IPS DF 6.9 (cell line): ENCODE data around the gene FAM136A.

ENCODE experiments used
- DNase-seq: peaks from one replicate; pipeline ENCODE4 v3.0.0-alpha.2; 2013; ENCODE audit warnings: low read depth, low spot score
- H3K27ac ChIP-seq: one replicate; pipeline ENCODE4 v1.5.1; 2013; ENCODE audit warnings: low read length, control low read depth
- H3K27me3 ChIP-seq: 2 replicates; pipeline ENCODE4 v1.6.1; 2013; ENCODE audit warnings: mild to moderate bottlenecking, low read length; ENCODE audit not compliant: control insufficient read depth, insufficient read depth
- H3K36me3 ChIP-seq: 2 replicates; pipeline ENCODE4 v1.6.1; 2013; ENCODE audit warnings: low read length; ENCODE audit not compliant: control insufficient read depth, insufficient read depth
- H3K4me1 ChIP-seq: 2 replicates; pipeline ENCODE4 v1.6.1; 2013; ENCODE audit warnings: low read length; ENCODE audit not compliant: control insufficient read depth, insufficient read depth
- H3K4me3 ChIP-seq: 2 replicates; pipeline ENCODE4 v1.5.1; 2013; ENCODE audit warnings: mild to moderate bottlenecking, low read length
- H3K9me3 ChIP-seq: 2 replicates; pipeline ENCODE4 v1.6.1; 2013; ENCODE audit warnings: low read length, inconsistent platforms; ENCODE audit not compliant: control insufficient read depth, insufficient read depth
- WGBS: extraction: QIAGEN DNeasy Blood & Tissue Kit; methylation state at CpG from one replicate; pipeline ENCODE4 v1.1.7; 2013; ENCODE audit warnings: mixed read lengths, missing lambda C conversion rate; ENCODE audit not compliant: insufficient read length, insufficient coverage; 5-methylcytosine and 5-hydroxymethylcytosine counted together

FAM136A gene

DNA sequence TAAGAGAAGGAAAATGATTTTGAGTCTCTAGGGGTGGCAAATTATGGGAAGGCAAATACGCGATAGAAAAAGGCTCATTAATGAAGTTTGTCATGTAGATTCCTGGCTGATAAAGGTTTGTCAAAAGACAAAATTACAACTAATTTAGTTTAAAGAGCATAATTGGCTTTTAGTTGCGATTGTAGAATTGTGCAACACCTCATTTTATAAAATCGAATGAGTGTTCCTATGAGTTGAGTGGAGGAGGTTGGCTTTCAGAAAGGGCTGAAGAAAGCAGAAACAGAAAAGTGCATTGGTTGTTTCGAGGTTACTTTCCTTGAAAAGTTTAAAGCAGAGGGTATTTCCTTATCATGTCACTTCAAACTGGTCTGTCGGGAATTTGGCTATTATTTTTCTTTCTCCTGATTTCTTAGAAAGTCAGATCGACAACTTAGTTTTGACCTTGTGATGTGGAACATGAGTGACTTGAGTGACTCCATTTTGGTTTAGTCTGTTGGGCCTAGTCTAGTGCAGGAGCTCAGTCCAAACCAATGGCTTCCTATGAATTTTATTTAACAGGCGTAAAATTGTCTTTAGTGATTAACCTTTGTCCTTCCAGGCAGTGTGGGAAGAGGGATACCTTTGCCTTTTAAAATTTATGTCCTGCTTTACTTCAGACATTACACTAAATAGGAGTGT lies 46.1 kb downstream of the FAM136A start:
- no peaks in the 10 kb centered on the region for H3K27me3 ChIP-seq
- DNase-seq: no peak
- no peak overlapping the region for H3K27ac ChIP-seq
- no peak overlapping the region for H3K4me3 ChIP-seq
- H3K9me3 ChIP-seq: no peaks in the 10 kb centered on the region
- WGBS: 100% methylated on average over 2 of the region's 8 CpGs
- 0 out of 2 replicates have a peak, but pooled peaks cover 2% of the 10 kb centered on the region for H3K36me3 ChIP-seq
- no peaks in the 10 kb centered on the region for H3K4me1 ChIP-seq

DNA sequence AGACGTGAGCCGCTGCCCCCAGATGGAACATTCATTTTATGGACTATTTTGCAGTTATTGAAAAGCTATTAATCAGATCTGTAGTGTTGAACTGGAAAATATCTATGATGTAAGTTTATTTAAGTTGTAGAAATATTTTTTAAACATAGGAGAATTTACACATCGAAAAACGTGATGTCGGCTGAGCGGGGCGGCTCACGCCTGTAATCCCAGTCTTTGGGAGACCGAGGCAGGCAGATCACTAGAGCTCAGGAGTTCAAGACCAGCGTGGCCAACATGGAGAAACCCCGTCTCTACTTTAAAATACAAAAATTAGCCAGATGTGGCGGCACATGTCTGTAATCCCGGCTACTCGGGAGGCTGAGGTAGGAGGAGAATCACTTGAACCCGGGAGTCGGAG lies 51.4 kb downstream of the FAM136A start:
- Histone ChIP-seq H3K4me1 (no peaks in the 10 kb centered on the region), H3K27me3 (no peaks in the 10 kb centered on the region), H3K9me3 (no peaks in the 10 kb centered on the region), H3K27ac (no peak overlapping the region), H3K4me3 (no peak overlapping the region), H3K36me3 (no peaks in the 10 kb centered on the region)
- 100% methylated on average over 2 of the region's 16 CpGs for WGBS
- no peak for DNase-seq

DNA sequence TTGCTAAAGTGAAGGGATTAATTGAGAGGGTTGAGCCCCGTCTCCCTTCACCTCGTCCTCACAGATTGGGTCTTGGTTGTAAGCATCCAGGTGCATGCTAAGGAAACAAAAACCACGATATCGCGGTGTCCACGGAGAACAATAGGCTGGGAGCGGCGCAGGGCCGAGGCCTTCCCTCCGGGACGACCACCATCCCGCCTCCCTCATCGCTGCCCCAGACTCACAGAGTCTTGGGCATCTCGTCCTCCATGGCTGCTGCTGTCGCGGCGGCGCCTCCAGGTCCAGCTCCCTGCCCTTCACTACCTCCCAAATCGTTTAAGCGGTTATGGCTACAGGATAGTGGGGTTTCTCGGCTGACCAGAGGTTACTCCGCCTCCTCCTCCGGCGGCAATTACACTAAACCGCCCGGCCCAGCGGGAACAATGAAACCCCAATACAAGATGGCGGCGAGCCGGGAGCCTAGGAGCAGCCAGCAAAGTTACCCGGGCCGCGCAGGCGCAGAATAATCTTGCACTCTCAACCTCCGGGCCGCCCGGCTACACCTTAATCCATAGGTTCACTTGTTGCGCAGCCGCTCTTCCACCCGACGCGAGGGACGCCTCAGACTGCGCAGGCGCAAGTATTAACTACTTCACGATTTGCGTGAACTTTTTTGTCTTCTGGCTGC lies 53.6 kb downstream of the FAM136A start, which contains the start of gene TIA1:
TIA1 (minus strand) TSS at position 448 of the 667 bp plus-strand sequence; CDS start at position 250, 198 bp downstream.
- Histone ChIP-seq H3K4me3 (peak within 1 kb of the TSS; percentile 87), H3K36me3 (no peaks in the 10 kb centered on the region), H3K27ac (peak within 1 kb of the TSS; percentile 46), H3K27me3 (no peaks in the 10 kb centered on the region), H3K4me1 (no peaks in the 10 kb centered on the region), H3K9me3 (no peaks in the 10 kb centered on the region)
- no CpG with 5 or more reads among the region's 47 CpGs for WGBS
- peak; percentile 96 for DNase-seq

GRCh38 chr2:70247364-70248180 lies 54.3 kb downstream of the FAM136A start:
- DNase-seq: no peak
- Histone ChIP-seq H3K36me3 (no peaks in the 10 kb centered on the region), H3K4me1 (no peaks in the 10 kb centered on the region), H3K27me3 (no peaks in the 10 kb centered on the region), H3K9me3 (no peaks in the 10 kb centered on the region), H3K27ac (no peak overlapping the region), H3K4me3 (peak overlapping the region; percentile 87; the same call in 1 of the 2 replicates)
- no CpG with 5 or more reads among the region's 20 CpGs for WGBS
